Type B pancreatic cell (in vitro differentiated cells): Measurements from ENCODE around the gene CNOT6L. TPM values are rescaled to one million over a fixed set of nuclear protein-coding genes. Genes with fewer than 3 reads are reported as not detected.

Experiments used
- DNase-seq: peaks from one replicate; pipeline ENCODE4 v3.0.0; 2021; ENCODE audit warnings: mixed read lengths; ENCODE audit not compliant: unreplicated experiment; ENCODE audit errors: extremely low spot score
- H3K27ac Mint-ChIP-seq: 2 replicates; pipeline ENCODE4 v1.8.0; 2021; ENCODE audit warnings: mild to moderate bottlenecking, mixed read lengths
- H3K27me3 Mint-ChIP-seq: 2 replicates; pipeline ENCODE4 v1.8.0; 2021; ENCODE audit warnings: mixed read lengths
- H3K36me3 Mint-ChIP-seq: 2 replicates; pipeline ENCODE4 v1.8.0; 2021; ENCODE audit warnings: mixed read lengths
- H3K4me1 Mint-ChIP-seq: one replicate; pipeline ENCODE4 v1.8.0; 2021; ENCODE audit warnings: mixed read lengths; ENCODE audit not compliant: unreplicated experiment
- H3K4me3 Mint-ChIP-seq: 2 replicates; pipeline ENCODE4 v1.8.0; 2021; ENCODE audit warnings: mild to moderate bottlenecking, mixed read lengths
- H3K9me3 Mint-ChIP-seq: 2 replicates; pipeline ENCODE4 v1.8.0; 2021; ENCODE audit warnings: mixed read lengths
- CTCF ChIP-seq: fragments of 200-600 bp; sonication (generic); conservative IDR thresholded peaks from 2 replicates; pipeline ENCODE4 v1.5.0; 2021; ENCODE audit warnings: antibody characterized with exemption, mild to moderate bottlenecking
- total RNA-seq: library from RNA; stranded (reverse); gene quantifications from 2 replicates; pipeline ENCODE4 v1.2.1, GENCODE V29; 2021; ENCODE audit warnings: low replicate concordance

Gene CNOT6L
- total RNA-seq, 1 donor from 2014 or later: 30.0 TPM

- no peaks in the 10 kb centered on the region for H3K4me1 Mint-ChIP-seq
- no peaks in the 10 kb centered on the region for H3K36me3 Mint-ChIP-seq
- no peaks in the 10 kb centered on the region for H3K27me3 Mint-ChIP-seq
- DNase-seq: no peak
- no peak for TF ChIP-seq CTCF
- peaks cover 5% of the 10 kb centered on the region for H3K9me3 Mint-ChIP-seq
- H3K27ac Mint-ChIP-seq: no peak overlapping the region
- H3K4me3 Mint-ChIP-seq: no peak overlapping the region
Observed at GRCh38 chr4:77669946-77670590, 149.1 kb downstream of the CNOT6L start.

- Mint-ChIP-seq H3K27ac (no peak overlapping the region), H3K4me3 (no peak overlapping the region), H3K9me3 (peaks cover 5% of the 10 kb centered on the region), H3K4me1 (no peaks in the 10 kb centered on the region), H3K36me3 (no peaks in the 10 kb centered on the region), H3K27me3 (peaks cover 5% of the 10 kb centered on the region)
- no peak for DNase-seq
- no peak for TF ChIP-seq CTCF
Observed at GRCh38 chr4:77665381-77666069, 153.6 kb downstream of the CNOT6L start.

Other genes starting within 250 kb of the CNOT6L start
- 0.75 TPM in 1 of 2 replicates, not detected in the other for gene CXCL13, start 213.5 kb downstream of the CNOT6L start, total RNA-seq
- gene MRPL1, start 43.5 kb upstream of the CNOT6L start, total RNA-seq: 27.1 and 44.1 TPM in 2 replicates
- gene FRAS1, start 238.0 kb upstream of the CNOT6L start, total RNA-seq: 33.1 and 37.7 TPM in 2 replicates